ENCODE data around the gene MFNG. TPM values are rescaled to one million over a fixed set of nuclear protein-coding genes. Genes with fewer than 3 reads are reported as not detected.

MFNG gene
- total RNA-seq, 1 donor from 2014 or later, result 0.54 TPM

DNA sequence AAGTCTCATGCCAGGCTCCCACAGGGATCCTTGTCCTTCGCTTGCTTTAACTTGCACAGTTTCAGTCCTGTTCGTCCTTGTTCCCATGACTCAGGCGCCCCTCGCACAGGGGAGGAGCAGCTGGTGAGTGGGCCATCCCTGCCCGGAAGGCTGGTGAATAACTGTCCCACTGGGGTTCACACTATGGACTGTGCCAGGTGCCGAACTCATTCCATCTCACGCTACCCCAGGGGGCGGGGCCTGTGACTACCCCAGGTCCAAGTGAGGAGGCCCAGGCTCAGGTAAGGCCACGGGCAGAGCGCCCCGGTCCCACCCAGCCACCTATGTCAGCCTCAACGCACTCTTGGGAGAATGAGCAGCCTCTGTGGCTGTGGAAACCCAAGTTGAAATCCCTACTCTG lies 40.2 kb upstream of the MFNG start:
- DNase-seq (ENCODE audit: low read depth), result no peak
- H3K27me3 ChIP-seq (ENCODE audit: control insufficient read depth, insufficient read depth, low read length), result no peaks in the 10 kb centered on the region
- TF ChIP-seq, protein P1, sequence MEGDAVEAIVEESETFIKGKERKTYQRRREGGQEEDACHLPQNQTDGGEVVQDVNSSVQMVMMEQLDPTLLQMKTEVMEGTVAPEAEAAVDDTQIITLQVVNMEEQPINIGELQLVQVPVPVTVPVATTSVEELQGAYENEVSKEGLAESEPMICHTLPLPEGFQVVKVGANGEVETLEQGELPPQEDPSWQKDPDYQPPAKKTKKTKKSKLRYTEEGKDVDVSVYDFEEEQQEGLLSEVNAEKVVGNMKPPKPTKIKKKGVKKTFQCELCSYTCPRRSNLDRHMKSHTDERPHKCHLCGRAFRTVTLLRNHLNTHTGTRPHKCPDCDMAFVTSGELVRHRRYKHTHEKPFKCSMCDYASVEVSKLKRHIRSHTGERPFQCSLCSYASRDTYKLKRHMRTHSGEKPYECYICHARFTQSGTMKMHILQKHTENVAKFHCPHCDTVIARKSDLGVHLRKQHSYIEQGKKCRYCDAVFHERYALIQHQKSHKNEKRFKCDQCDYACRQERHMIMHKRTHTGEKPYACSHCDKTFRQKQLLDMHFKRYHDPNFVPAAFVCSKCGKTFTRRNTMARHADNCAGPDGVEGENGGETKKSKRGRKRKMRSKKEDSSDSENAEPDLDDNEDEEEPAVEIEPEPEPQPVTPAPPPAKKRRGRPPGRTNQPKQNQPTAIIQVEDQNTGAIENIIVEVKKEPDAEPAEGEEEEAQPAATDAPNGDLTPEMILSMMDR (IDR thresholded peaks at IDR 0.05; ENCODE audit: insufficient read depth, low read length, poor library complexity, severe bottlenecking), result no peak
- H3K4me3 ChIP-seq (ENCODE audit: low read depth, low read length), result no peak overlapping the region
- H3K36me3 ChIP-seq (ENCODE audit: control insufficient read depth, insufficient read depth, low read length), result no peaks in the 10 kb centered on the region

DNA sequence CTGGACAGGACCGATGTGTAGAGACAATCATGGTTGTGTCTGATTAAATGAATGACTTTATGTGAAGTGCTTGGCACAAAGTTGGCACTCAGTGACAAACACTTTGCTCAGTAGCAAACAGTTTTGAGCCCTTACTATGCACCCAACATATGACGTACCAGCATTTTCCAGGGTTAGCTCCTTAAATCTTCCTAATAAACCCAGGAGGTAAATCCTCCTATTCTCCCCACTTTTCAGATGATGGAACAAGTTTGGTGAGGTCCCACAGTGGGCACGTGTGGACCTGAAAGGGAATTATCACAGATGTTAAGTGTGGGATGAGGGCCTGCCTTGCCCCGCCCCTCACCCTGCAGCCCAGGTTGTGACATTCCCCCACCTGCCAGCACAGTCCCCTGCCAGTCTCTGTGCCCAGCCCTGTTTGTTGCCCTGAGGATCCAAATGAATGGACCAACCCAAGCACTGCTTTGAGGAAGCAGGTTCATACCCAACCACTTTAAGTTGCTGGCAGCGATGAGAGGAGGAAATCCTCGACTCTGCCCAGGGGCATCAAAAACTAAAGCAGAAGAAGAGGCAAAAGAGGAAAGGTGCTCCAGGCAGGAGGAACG lies 39.7 kb upstream of the MFNG start:
- no peak overlapping the region for H3K4me3 ChIP-seq (ENCODE audit: low read depth, low read length)
- H3K27me3 ChIP-seq (ENCODE audit: control insufficient read depth, insufficient read depth, low read length), result no peaks in the 10 kb centered on the region
- TF ChIP-seq, protein P1 (IDR thresholded peaks at IDR 0.05; ENCODE audit: insufficient read depth, low read length, poor library complexity, severe bottlenecking), result no peak
- H3K36me3 ChIP-seq (ENCODE audit: control insufficient read depth, insufficient read depth, low read length), result no peaks in the 10 kb centered on the region
- DNase-seq (ENCODE audit: low read depth), result no peak

DNA sequence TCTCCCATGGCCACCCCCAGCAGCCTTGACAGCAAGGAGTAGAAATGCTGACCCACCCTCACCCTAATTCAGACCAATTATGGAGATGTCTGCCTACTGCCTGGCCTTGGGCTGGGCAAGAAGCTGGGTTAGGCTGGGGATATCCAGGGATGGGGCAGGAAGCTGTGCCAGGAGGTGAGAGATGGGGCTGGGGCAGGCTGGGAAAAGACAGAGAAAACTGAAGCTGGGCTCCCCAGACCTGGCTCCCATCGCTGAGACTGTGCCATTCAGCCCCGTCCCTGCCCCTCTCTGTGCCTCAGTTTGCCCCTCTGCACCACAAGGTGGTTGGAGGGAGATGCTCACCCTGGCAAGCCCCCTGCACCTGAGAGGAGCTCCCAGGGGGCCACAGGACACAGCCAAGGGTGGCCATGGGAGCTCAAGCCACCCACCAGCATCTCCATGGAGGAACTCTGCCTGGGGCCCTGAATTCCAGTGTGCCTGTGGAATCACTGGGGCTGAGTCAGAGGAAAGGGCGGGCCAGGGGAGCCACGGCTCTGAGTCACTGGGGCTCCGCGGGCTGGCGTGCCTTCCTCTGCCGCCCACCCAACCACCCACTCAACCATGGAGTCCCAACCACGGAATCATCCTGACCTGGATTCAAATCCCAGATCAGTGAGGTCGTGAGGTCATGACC lies 39.0 kb upstream of the MFNG start:
- DNase-seq (ENCODE audit: low read depth), result no peak
- TF ChIP-seq, protein P1 (IDR thresholded peaks at IDR 0.05; ENCODE audit: insufficient read depth, low read length, poor library complexity, severe bottlenecking), result no peak
- Histone ChIP-seq H3K36me3 (ENCODE audit: control insufficient read depth, insufficient read depth, low read length) (no peaks in the 10 kb centered on the region), H3K27me3 (ENCODE audit: control insufficient read depth, insufficient read depth, low read length) (no peaks in the 10 kb centered on the region), H3K4me3 (ENCODE audit: low read depth, low read length) (no peak overlapping the region)

DNA sequence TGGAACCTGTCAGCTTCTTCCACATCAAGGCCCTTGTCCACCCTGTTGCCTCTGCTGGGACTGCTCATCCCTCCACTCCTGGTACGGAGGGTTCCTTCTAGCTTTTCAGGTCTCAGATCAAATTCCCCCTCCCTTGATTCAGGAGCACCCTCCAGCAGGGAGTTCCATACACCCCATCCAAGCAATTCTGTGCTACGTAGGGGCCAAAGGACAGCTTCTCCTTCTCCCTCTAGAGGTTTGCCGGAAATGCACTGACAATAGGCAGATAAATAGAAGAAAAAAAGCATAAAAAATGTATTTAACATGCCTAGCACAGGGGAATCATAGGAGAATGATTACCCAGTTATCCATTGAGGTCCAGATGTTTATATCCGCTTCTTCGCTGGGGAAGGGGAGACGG lies 36.3 kb upstream of the MFNG start:
- Histone ChIP-seq H3K36me3 (ENCODE audit: control insufficient read depth, insufficient read depth, low read length) (no peaks in the 10 kb centered on the region), H3K4me3 (ENCODE audit: low read depth, low read length) (no peak overlapping the region), H3K27me3 (ENCODE audit: control insufficient read depth, insufficient read depth, low read length) (no peaks in the 10 kb centered on the region)
- DNase-seq (ENCODE audit: low read depth), result no peak
- TF ChIP-seq, protein P1 (IDR thresholded peaks at IDR 0.05; ENCODE audit: insufficient read depth, low read length, poor library complexity, severe bottlenecking), result no peak

DNA sequence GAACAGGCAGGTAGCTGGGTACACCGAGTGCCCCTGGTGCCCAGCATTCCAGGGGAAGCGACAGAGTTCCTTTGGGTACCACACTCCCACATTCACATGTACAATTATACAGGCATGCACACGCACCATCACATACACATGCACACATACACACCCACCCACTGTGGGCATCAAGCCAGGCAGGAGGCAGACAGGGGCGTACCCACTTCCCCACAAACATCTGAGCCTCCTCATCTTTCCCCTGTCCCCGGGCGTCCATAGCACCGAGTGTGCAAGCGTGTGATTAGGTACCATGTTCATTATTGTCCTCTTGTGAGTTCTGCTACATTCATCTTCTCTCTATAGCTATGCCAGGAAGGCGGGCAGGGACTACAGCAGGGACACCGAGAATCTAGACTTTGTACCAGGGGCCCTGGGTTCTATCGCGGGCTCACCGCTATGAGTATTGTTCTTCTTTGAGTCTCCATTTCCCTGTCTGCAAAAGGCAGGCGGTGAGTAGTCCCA lies 35.1 kb upstream of the MFNG start:
- H3K27me3 ChIP-seq (ENCODE audit: control insufficient read depth, insufficient read depth, low read length), result no peaks in the 10 kb centered on the region
- H3K36me3 ChIP-seq (ENCODE audit: control insufficient read depth, insufficient read depth, low read length), result no peaks in the 10 kb centered on the region
- TF ChIP-seq, protein P1 (IDR thresholded peaks at IDR 0.05; ENCODE audit: insufficient read depth, low read length, poor library complexity, severe bottlenecking), result no peak
- H3K4me3 ChIP-seq (ENCODE audit: low read depth, low read length), result no peak overlapping the region
- no peak for DNase-seq (ENCODE audit: low read depth)

All from kidney epithelial cell (primary cell).